Karpas-422 (cell line): ENCODE measurements around the gene TBC1D17. TPM values are rescaled to one million over a fixed set of nuclear protein-coding genes. Genes with fewer than 3 reads are reported as not detected.

Source experiments
- DNase-seq: peaks from one replicate; pipeline ENCODE4 v3.0.0-alpha.2; 2015
- H2AFZ ChIP-seq: fragments of 200-600 bp; sonication (generic); 2 replicates; pipeline ENCODE4 v1.6.1; 2014; ENCODE audit warnings: antibody characterized with exemption, low read length, mixed read lengths
- H3K27ac ChIP-seq: fragments of 200-600 bp; sonication (generic); 2 replicates; pipeline ENCODE4 v1.5.1; 2014; ENCODE audit warnings: mild to moderate bottlenecking, low read length, moderate library complexity
- H3K27me3 ChIP-seq: fragments of 200-600 bp; sonication (generic); 2 replicates; pipeline ENCODE4 v1.6.1; 2014; ENCODE audit warnings: low read length, mixed read lengths
- H3K36me3 ChIP-seq: fragments of 200-600 bp; sonication (generic); 2 replicates; pipeline ENCODE4 v1.6.1; 2014; ENCODE audit warnings: low read length, mixed read lengths; ENCODE audit not compliant: insufficient read depth
- H3K4me1 ChIP-seq: fragments of 200-600 bp; sonication (generic); 2 replicates; pipeline ENCODE4 v1.6.1; 2014; ENCODE audit warnings: mild to moderate bottlenecking, low read length, mixed read lengths
- H3K4me2 ChIP-seq: fragments of 200-600 bp; sonication (generic); 2 replicates; pipeline ENCODE4 v1.6.1; 2014; ENCODE audit warnings: low read length, low read depth, mild to moderate bottlenecking; ENCODE audit not compliant: poor library complexity, severe bottlenecking
- H3K4me3 ChIP-seq: fragments of 200-600 bp; sonication (generic); 2 replicates; pipeline ENCODE4 v1.5.1; 2014; ENCODE audit warnings: mild to moderate bottlenecking, antibody characterized with exemption, low read length, mixed read lengths
- H3K79me2 ChIP-seq: fragments of 200-600 bp; sonication (generic); 2 replicates; pipeline ENCODE4 v1.6.1; 2014; ENCODE audit warnings: mild to moderate bottlenecking, low read length, mixed read lengths
- H3K9ac ChIP-seq: fragments of 200-600 bp; sonication (generic); 2 replicates; pipeline ENCODE4 v1.6.0; 2014; ENCODE audit warnings: low read length
- H3K9me2 ChIP-seq: fragments of 200-600 bp; sonication (generic), shearing (Covaris generic); replicated peaks from 2 replicates; pipeline ENCODE4 v1.6.0; 2014; ENCODE audit warnings: mild to moderate bottlenecking, low read length, moderate library complexity; ENCODE audit not compliant: insufficient read depth
- H3K9me3 ChIP-seq: fragments of 300-700, 200-600 bp; sonication (generic); 2 replicates; pipeline ENCODE4 v1.6.1; 2014; ENCODE audit warnings: low read length, mixed read lengths
- H4K20me1 ChIP-seq: fragments of 200-600 bp; sonication (generic); 2 replicates; pipeline ENCODE4 v1.6.1; 2014; ENCODE audit warnings: mild to moderate bottlenecking, antibody characterized with exemption, low read length, low read depth; ENCODE audit not compliant: insufficient read depth
- total RNA-seq: library from RNA; depleted of rRNA; stranded (reverse); fragments of >200 nt; shearing (Covaris generic); gene quantifications from 2 replicates; pipeline ENCODE4 v1.2.3, GENCODE V29; 2014; ENCODE audit warnings: low replicate concordance

TBC1D17 gene
- total RNA-seq, 1 experiment from 2014 or later, result 13.6 TPM

- H2AFZ ChIP-seq, result no peak overlapping the region
- no peaks in the 10 kb centered on the region for H3K9me2 ChIP-seq
- no peak overlapping the region for H3K4me3 ChIP-seq
- no peaks in the 10 kb centered on the region for H4K20me1 ChIP-seq
- H3K9me3 ChIP-seq, result no peaks in the 10 kb centered on the region
- H3K4me2 ChIP-seq, result no peak overlapping the region
- no peak overlapping the region for H3K27ac ChIP-seq
- H3K9ac ChIP-seq, result no peak overlapping the region
- peaks cover 18% of the 10 kb centered on the region for H3K4me1 ChIP-seq
- no peak for DNase-seq
- peaks cover 36% of the 10 kb centered on the region for H3K36me3 ChIP-seq
- H3K79me2 ChIP-seq, result peaks cover 18% of the 10 kb centered on the region
- H3K27me3 ChIP-seq, result no peaks in the 10 kb centered on the region
Measured at GRCh38 chr19:49880162-49880869, 2.8 kb downstream of the TBC1D17 start.

- H3K79me2 ChIP-seq, result peaks cover 10% of the 10 kb centered on the region; the same call in 1 of the 2 replicates
- H3K9me3 ChIP-seq, result no peaks in the 10 kb centered on the region
- H3K27ac ChIP-seq, result no peak overlapping the region
- H3K4me3 ChIP-seq, result no peak overlapping the region
- no peak overlapping the region for H3K4me2 ChIP-seq
- H4K20me1 ChIP-seq, result 0 out of 2 replicates have a peak, but pooled peaks cover 1% of the 10 kb centered on the region
- H3K36me3 ChIP-seq, result peaks cover 36% of the 10 kb centered on the region
- H3K27me3 ChIP-seq, result no peaks in the 10 kb centered on the region
- no peaks in the 10 kb centered on the region for H3K9me2 ChIP-seq
- H3K9ac ChIP-seq, result no peak overlapping the region
- H3K4me1 ChIP-seq, result peaks cover 14% of the 10 kb centered on the region
- no peak overlapping the region for H2AFZ ChIP-seq
- no peak for DNase-seq
Measured at GRCh38 chr19:49881186-49881585, 3.7 kb downstream of the TBC1D17 start.

DNA sequence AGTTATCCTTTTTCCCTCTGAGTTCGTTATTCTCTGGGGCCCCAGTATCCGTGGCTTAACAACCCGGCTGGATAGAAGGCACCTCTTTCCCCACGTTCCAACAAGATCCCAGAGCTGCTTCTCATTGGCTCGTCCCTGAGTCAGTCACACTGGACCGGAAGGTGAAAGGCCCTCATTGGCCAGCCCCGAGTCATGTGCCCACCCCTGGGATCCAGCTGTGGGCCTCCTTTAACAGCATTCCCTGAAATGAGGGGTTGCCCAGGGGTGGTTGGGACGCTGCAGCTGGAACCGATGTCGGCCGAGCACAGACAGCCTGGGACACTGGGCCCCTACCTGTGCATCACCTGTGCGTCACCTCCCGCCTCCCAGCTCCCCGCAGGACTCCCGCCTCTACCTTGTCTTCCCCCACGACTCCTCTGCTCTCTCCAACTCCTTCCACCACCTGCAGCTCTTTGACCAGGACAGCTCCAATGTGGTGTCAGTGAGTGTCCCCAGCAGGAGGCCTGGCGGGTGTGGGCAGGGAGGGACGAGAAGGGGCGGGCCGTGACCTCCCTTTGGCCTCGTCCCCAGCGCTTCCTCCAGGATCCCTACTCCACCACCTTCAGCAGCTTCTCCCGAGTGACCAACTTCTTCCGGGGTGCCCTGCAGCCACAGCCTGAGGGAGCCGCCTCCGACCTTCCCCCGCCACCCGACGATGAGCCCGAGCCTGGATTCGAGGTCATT lies 4.3 kb downstream of the TBC1D17 start:
- Histone ChIP-seq H3K27ac (no peak overlapping the region), H3K9ac (no peak overlapping the region), H3K36me3 (peaks cover 36% of the 10 kb centered on the region), H2AFZ (no peak overlapping the region), H3K9me2 (no peaks in the 10 kb centered on the region), H3K79me2 (peaks cover 10% of the 10 kb centered on the region; the same call in 1 of the 2 replicates), H3K4me1 (peaks cover 14% of the 10 kb centered on the region), H4K20me1 (0 out of 2 replicates have a peak, but pooled peaks cover 3% of the 10 kb centered on the region), H3K27me3 (no peaks in the 10 kb centered on the region), H3K9me3 (no peaks in the 10 kb centered on the region), H3K4me2 (no peak overlapping the region), H3K4me3 (no peak overlapping the region)
- no peak for DNase-seq

- no peak overlapping the region for H3K27ac ChIP-seq
- peaks cover 9% of the 10 kb centered on the region; the same call in 1 of the 2 replicates for H4K20me1 ChIP-seq
- no peak for DNase-seq
- no peak overlapping the region for H3K9ac ChIP-seq
- H3K79me2 ChIP-seq, result peaks cover 10% of the 10 kb centered on the region; the same call in 1 of the 2 replicates
- no peaks in the 10 kb centered on the region for H3K9me2 ChIP-seq
- H3K4me1 ChIP-seq, result peaks cover 16% of the 10 kb centered on the region
- H3K36me3 ChIP-seq, result peaks cover 36% of the 10 kb centered on the region
- no peak overlapping the region for H2AFZ ChIP-seq
- H3K4me3 ChIP-seq, result no peak overlapping the region
- no peaks in the 10 kb centered on the region for H3K27me3 ChIP-seq
- no peaks in the 10 kb centered on the region for H3K9me3 ChIP-seq
- no peak overlapping the region for H3K4me2 ChIP-seq
Measured at GRCh38 chr19:49882643-49883042, 5.1 kb downstream of the TBC1D17 start.

GRCh38 chr19:49883094-49883493 lies 5.6 kb downstream of the TBC1D17 start:
- no peaks in the 10 kb centered on the region for H3K9me2 ChIP-seq
- no peak overlapping the region for H3K4me3 ChIP-seq
- H3K27ac ChIP-seq, result no peak overlapping the region
- H3K36me3 ChIP-seq, result peaks cover 36% of the 10 kb centered on the region
- no peak overlapping the region for H3K9ac ChIP-seq
- no peak overlapping the region for H2AFZ ChIP-seq
- no peak for DNase-seq
- H3K27me3 ChIP-seq, result no peaks in the 10 kb centered on the region
- H3K9me3 ChIP-seq, result no peaks in the 10 kb centered on the region
- peaks cover 18% of the 10 kb centered on the region for H3K4me1 ChIP-seq
- H3K79me2 ChIP-seq, result peaks cover 10% of the 10 kb centered on the region; the same call in 1 of the 2 replicates
- H3K4me2 ChIP-seq, result no peak overlapping the region
- H4K20me1 ChIP-seq, result peaks cover 12% of the 10 kb centered on the region; the same call in 1 of the 2 replicates

- Histone ChIP-seq H4K20me1 (peaks cover 12% of the 10 kb centered on the region; the same call in 1 of the 2 replicates), H3K36me3 (peaks cover 34% of the 10 kb centered on the region), H3K27me3 (no peaks in the 10 kb centered on the region), H3K9ac (no peak overlapping the region), H3K4me1 (peaks cover 9% of the 10 kb centered on the region), H3K4me2 (no peak overlapping the region), H3K4me3 (no peak overlapping the region), H3K79me2 (no peaks in the 10 kb centered on the region; the same call in 1 of the 2 replicates), H3K9me3 (no peaks in the 10 kb centered on the region), H2AFZ (no peak overlapping the region), H3K9me2 (no peaks in the 10 kb centered on the region), H3K27ac (no peak overlapping the region)
- no peak for DNase-seq
Measured at GRCh38 chr19:49884109-49884508, 6.6 kb downstream of the TBC1D17 start.

DNA sequence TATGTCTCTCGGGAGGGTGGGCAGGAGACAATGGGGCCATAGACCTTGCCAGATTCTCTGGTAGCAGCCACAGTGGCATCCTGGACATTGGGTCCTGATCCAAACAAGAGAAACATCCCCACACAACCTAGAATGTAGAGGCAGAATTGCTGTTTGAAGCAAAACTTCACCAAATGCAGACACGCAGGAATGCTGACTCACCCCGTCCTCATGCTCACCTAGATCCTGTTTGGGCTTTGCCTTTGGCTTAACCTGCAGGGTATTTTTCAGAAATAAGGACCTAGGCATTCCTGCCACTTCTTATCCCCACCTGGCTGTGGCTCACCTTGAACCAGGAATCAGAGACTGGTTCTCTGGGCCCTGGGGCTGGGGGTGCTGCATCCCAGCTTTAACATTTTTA lies 7.3 kb downstream of the TBC1D17 start:
- Histone ChIP-seq H3K27ac (no peak overlapping the region), H2AFZ (no peak overlapping the region), H3K27me3 (no peaks in the 10 kb centered on the region), H3K4me3 (no peak overlapping the region), H3K4me1 (peaks cover 8% of the 10 kb centered on the region), H3K79me2 (no peaks in the 10 kb centered on the region), H3K9ac (no peak overlapping the region), H3K4me2 (no peak overlapping the region), H4K20me1 (peaks cover 12% of the 10 kb centered on the region; the same call in 1 of the 2 replicates), H3K36me3 (peaks cover 29% of the 10 kb centered on the region), H3K9me3 (no peaks in the 10 kb centered on the region), H3K9me2 (no peaks in the 10 kb centered on the region)
- DNase-seq, result no peak

GRCh38 chr19:49887037-49887664 lies 9.6 kb downstream of the TBC1D17 start:
- H3K9ac ChIP-seq, result no peak overlapping the region
- no peaks in the 10 kb centered on the region for H3K27me3 ChIP-seq
- no peak overlapping the region for H3K4me2 ChIP-seq
- H3K27ac ChIP-seq, result no peak overlapping the region
- H3K4me3 ChIP-seq, result no peak overlapping the region
- H3K9me3 ChIP-seq, result no peaks in the 10 kb centered on the region
- H3K4me1 ChIP-seq, result peaks cover 21% of the 10 kb centered on the region
- peaks cover 20% of the 10 kb centered on the region for H3K36me3 ChIP-seq
- H3K9me2 ChIP-seq, result no peaks in the 10 kb centered on the region
- no peaks in the 10 kb centered on the region for H3K79me2 ChIP-seq
- peaks cover 12% of the 10 kb centered on the region; the same call in 1 of the 2 replicates for H4K20me1 ChIP-seq
- H2AFZ ChIP-seq, result no peak overlapping the region
- no peak for DNase-seq
